Measurements from ENCODE around the gene CHAF1B. TPM values are rescaled to one million over a fixed set of nuclear protein-coding genes. Genes with fewer than 3 reads are reported as not detected.

Gene CHAF1B
- total and polyA plus RNA-seq, 9 of the 15 experiments (the other 6 are each of a cell fraction or from before 2014, with no cell fraction given) = 7.5 to 36.8 (median 21.0) TPM

DNA sequence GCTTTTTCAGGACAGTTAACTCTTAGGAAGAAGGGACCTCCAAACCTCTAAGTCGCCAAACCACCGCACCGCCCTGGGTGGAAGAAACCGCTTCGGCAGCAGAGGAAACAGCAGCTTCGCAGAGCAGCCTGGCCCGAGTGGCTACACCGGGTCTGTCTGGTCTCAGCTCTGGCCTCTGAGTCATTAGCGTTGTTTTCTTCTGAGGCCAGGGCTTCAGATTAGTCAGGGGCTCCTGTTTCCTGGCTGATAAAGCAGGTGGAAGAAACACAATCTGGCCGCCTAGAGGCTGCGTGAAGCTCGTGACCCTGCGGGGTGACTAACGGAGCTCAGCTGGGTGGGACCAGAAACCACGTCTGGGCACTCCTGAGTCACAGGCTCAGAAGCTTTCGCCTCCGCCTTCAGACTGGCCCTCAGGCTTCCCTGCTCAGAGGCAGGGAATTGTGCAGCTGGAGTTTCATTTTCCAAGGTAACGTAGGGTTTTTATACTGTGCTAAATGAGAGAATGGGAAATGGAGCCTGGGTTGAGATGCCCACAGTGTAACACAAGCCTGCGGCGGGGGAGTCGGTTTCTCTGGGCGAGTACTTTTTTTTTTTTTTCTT is 44.9 kb downstream of the CHAF1B start (continued):
- TF ChIP-seq ZFX (CRISPR knock-in tag; IDR thresholded peaks at IDR 0.05) (peak; percentile 57), MEIS2 (IDR thresholded peaks at IDR 0.05; ENCODE audit: partially characterized antibody) (no peak), RBM39 (optimal IDR thresholded peaks at IDR 0.05; ENCODE audit: low read depth, low read length) (no peak), GABPA (tag; conservative IDR thresholded peaks at IDR 0.05; ENCODE audit: low read depth) (peak; percentile 22; the same call in 1 of the 2 replicates), RB1 (IDR thresholded peaks at IDR 0.05; ENCODE audit: low read depth) (peak; percentile 80), KDM1A (IDR thresholded peaks at IDR 0.05) (peak; percentile 100), ARNT (IDR thresholded peaks at IDR 0.05) (peak; percentile 95 to 97; a peak in 3 of 4 replicates), POLR3A (IDR thresholded peaks at IDR 0.05; ENCODE audit: borderline replicate concordance, extremely low read depth, insufficient read depth, insufficient read length) (no peak), BHLHE40 (IDR thresholded peaks at IDR 0.05; ENCODE audit: low read length) (peak; percentile 99), U2AF1 (optimal IDR thresholded peaks at IDR 0.05; ENCODE audit: low read depth, low read length) (no peak), HMGN3 (IDR thresholded peaks at IDR 0.05; ENCODE audit: borderline replicate concordance, extremely low read depth, insufficient read length, low read depth, low read length) (peak; percentile 97), HDAC2 (IDR thresholded peaks at IDR 0.05) (peak; percentile 100), KLF1 (tag; IDR thresholded peaks at IDR 0.05) (peak; percentile 41; the same call in 1 of the 2 replicates), ZNF24 (IDR thresholded peaks at IDR 0.05) (peak; percentile 74), MCM3 (IDR thresholded peaks at IDR 0.05) (no peak), CBFB (CRISPR knock-in tag; IDR thresholded peaks at IDR 0.05) (no peak; the same call in 1 of the 2 replicates), POLR2AphosphoS2 (IDR thresholded peaks at IDR 0.05; ENCODE audit: low read length) (peak; percentile 65; the same call in 1 of the 2 replicates)
- TF ChIP-seq, protein P1, sequence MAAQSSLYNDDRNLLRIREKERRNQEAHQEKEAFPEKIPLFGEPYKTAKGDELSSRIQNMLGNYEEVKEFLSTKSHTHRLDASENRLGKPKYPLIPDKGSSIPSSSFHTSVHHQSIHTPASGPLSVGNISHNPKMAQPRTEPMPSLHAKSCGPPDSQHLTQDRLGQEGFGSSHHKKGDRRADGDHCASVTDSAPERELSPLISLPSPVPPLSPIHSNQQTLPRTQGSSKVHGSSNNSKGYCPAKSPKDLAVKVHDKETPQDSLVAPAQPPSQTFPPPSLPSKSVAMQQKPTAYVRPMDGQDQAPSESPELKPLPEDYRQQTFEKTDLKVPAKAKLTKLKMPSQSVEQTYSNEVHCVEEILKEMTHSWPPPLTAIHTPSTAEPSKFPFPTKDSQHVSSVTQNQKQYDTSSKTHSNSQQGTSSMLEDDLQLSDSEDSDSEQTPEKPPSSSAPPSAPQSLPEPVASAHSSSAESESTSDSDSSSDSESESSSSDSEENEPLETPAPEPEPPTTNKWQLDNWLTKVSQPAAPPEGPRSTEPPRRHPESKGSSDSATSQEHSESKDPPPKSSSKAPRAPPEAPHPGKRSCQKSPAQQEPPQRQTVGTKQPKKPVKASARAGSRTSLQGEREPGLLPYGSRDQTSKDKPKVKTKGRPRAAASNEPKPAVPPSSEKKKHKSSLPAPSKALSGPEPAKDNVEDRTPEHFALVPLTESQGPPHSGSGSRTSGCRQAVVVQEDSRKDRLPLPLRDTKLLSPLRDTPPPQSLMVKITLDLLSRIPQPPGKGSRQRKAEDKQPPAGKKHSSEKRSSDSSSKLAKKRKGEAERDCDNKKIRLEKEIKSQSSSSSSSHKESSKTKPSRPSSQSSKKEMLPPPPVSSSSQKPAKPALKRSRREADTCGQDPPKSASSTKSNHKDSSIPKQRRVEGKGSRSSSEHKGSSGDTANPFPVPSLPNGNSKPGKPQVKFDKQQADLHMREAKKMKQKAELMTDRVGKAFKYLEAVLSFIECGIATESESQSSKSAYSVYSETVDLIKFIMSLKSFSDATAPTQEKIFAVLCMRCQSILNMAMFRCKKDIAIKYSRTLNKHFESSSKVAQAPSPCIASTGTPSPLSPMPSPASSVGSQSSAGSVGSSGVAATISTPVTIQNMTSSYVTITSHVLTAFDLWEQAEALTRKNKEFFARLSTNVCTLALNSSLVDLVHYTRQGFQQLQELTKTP (IDR thresholded peaks at IDR 0.05; ENCODE audit: low read depth in 1 of 2, partially characterized antibody in 2 of 2) = peak in 1 of 2 experiments; percentile 96
- TF ChIP-seq, protein P2, sequence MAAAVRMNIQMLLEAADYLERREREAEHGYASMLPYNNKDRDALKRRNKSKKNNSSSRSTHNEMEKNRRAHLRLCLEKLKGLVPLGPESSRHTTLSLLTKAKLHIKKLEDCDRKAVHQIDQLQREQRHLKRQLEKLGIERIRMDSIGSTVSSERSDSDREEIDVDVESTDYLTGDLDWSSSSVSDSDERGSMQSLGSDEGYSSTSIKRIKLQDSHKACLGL (CRISPR knock-in tag; IDR thresholded peaks at IDR 0.05; ENCODE audit: borderline replicate concordance, poor library complexity, severe bottlenecking) = no peak
- TF ChIP-seq, protein P3, sequence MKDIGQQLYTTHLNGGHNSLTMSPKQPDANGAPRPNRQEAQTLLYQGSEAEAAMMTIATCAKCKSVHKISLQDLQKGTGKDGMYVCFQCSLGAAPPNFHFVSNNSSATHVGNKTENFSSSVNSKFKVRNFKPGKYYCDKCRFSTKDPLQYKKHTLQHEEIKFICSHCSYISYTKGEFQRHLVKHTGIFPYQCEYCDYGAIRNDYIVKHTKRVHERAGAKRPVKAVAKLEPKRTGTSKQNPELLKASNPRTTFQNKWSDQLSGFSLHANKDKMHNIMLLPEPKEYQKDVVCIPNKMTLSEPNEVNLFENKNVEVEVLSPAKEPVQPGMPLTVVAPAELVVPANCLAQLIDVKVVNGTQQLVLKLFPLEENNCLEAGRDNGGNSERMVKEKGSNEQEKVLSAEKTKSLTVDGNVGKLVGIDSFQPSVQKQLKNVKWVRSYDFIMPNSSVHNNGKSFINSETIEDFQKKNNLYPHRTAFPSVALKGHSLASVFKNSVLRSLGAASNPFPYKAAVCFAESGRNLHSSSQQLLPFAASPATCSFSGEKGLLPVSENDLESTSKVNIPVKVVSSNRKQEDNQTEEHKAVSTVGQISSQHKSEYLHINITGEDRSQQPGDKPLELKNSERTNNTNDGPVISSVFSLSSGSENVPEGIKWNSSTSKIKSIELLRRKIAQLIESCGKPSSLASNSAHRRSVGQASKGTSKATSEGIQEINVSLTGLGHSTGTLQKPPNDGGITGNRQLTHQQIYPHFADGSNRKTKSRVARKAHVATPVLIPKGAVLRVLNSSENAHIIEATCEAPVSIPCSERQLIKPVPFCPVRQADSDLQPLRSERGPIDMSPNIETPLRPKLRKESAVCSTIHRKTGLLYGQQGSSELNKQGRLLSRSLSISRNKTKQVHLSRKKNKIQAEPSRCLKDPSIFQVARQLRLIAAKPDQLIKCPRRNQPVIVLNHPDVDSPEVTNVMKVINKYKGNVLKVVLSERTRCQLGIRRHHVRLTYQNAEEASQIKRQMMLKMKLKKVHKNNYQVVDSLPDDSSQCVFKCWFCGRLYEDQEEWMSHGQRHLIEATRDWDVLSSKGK (CRISPR knock-in tag; IDR thresholded peaks at IDR 0.05) = no peak
